Prostate gland (tissue), 2 donors: ENCODE measurements around the gene ARMS2. TPM values are rescaled to one million over a fixed set of nuclear protein-coding genes. Genes with fewer than 3 reads are reported as not detected.

Experiments
- DNase-seq: peaks from one replicate; pipeline ENCODE4 v3.0.0-alpha.2; 2019; ENCODE audit warnings: low spot score
- H3K27ac ChIP-seq, 2 donors: fragments of 200-600 bp; sonication (generic); 2 replicates each; pipeline ENCODE4 v1.5.1; 2017 to 2019
- H3K27me3 ChIP-seq: fragments of 200-600 bp; sonication (generic); replicated peaks from 2 replicates; pipeline ENCODE4 v1.5.1; 2019; ENCODE audit not compliant: insufficient read depth
- H3K36me3 ChIP-seq, 2 donors: fragments of 200-600 bp; sonication (generic); 1 replicate in 1 of 2; 2 replicates in 1 of 2; pipeline versions ENCODE4 v1.5.1 to v1.8.1; 2017 to 2019
- H3K4me1 ChIP-seq: fragments of 200-600 bp; sonication (generic); replicated peaks from 2 replicates; pipeline ENCODE4 v1.5.1; 2019
- H3K4me3 ChIP-seq, 2 donors: fragments of 200-600 bp; sonication (generic); 2 replicates each; pipeline ENCODE4 v1.5.1; 2017 to 2019
- H3K9me3 ChIP-seq: fragments of 200-600 bp; sonication (generic); 2 replicates; pipeline ENCODE4 v1.5.1; 2017
- POLR2A ChIP-seq: fragments of 450-650 bp; IDR thresholded peaks from one replicate; pipeline ENCODE4 v1.6.1; 2016; ENCODE audit warnings: antibody characterized with exemption, mild to moderate bottlenecking
- POLR2AphosphoS5 ChIP-seq: sonication (generic); formaldehyde crosslinking; IDR thresholded peaks from one replicate; pipeline ENCODE4 v1.6.1; 2017; ENCODE audit warnings: antibody characterized with exemption
- WGBS: methylation state at CpG from one replicate; pipeline ENCODE4 v1.1.5; 2018; 5-methylcytosine and 5-hydroxymethylcytosine counted together
- intact Hi-C: fragments of 100-400 bp; cut with DNase I; formaldehyde crosslinking; loops from one replicate; pipeline ENCODE4 v1.14.2; 2022
- total RNA-seq, 2 donors: library from RNA; depleted of rRNA; stranded (reverse); fragments of >200 nt; gene quantifications; one replicate each; pipeline ENCODE4 v1.1.0, GENCODE V29; 2016
- TF ChIP-seq, protein P1 (sequence below), 4 experiments: fragments of 200-600 bp in 2 of 4; fragments of 450-650 bp in 2 of 4; sonication (generic) in 2 of 4; IDR thresholded peaks; 1 replicate in 3 of 4; 2 replicates in 1 of 4; pipeline ENCODE4 v1.5.1; 2016 to 2019; ENCODE audit warnings: antibody characterized with exemption in 4 of 4, mild to moderate bottlenecking in 2 of 4, moderate library complexity in 2 of 4

The ARMS2 gene
- total RNA-seq, 2 donors from 2014 or later, result 1.1 TPM; not detected in 1

DNA sequence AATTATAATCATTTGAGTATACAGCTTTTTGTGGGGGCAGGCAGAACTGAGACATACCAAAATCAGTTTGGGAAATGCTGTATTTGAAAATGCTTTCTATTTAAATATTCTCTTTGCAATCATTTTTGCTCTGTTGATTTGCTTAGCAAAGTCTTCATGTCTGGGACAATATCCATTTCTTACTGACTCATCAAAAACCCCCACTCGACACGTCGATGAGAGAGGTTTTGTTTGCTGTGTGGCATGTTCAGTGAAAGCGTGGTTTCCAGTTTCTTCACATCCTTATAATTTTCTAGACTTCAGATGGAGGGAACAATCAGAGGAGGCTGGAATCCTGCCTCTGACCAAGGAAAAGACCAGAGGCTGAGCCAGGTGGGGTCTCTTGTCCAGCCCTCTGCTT is 35.8 kb downstream of the ARMS2 start:
- WGBS, result 76% methylated on average over 4 of the region's 4 CpGs

DNA sequence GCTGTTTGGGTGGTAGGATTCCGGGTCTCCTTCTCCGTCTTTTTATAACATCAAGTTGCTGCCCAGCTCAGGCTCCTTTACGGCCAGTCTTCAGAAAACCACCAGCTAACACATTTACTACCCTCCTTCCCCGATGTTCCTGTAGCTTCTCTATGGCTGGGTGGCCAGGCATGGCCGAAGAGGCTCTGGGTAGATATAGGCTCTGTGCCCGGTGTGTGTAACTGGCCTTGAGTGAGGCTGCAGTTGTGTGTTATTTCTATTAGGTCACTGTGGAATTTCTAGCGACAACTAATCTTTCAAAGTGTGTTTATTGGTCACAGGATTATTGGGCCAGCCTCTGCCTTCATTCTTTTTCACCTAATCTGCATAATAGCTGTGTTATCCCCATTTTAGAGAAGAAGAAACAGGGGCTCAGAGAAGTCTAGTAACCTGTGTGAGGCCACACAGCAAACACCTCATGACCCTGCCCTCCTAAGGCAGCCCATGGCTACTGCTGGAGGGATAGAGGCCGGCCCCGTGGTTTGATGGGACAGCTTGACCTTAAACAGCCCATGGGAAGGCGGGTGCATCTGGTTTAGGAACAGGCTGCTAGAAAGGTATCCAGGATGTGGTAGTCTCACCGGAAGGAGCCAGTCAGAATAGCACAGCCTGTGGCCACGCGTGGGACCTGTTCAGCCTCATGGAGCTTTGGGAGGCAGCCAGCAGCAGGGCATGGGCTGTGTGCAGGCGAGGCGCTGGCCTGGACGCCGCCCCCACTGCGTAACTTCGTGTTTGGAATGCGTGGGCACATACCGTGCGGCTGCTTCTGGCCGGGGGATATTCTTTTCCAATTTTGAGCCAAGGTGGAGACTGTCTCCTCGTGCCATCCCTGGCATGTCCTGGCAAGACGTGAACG is 36.6 kb downstream of the ARMS2 start:
- WGBS, result 53% methylated on average over 26 of the region's 26 CpGs
- H3K36me3 ChIP-seq, result no peaks in the 10 kb centered on the region
- no peaks in the 10 kb centered on the region for H3K27me3 ChIP-seq
- peak overlapping the region in 1 of 2 donors; percentile 43 for H3K27ac ChIP-seq
- H3K4me1 ChIP-seq, result no peaks in the 10 kb centered on the region
- DNase-seq, result peak; percentile 66
- H3K9me3 ChIP-seq, result no peaks in the 10 kb centered on the region
- TF ChIP-seq POLR2AphosphoS5 (peak; percentile 53), POLR2A (no peak)
- intact Hi-C loops, result loop anchor here (5.0 to 10.0 kb wide), 2 partner anchors 119 to 326 kb away; partner anchors contain the start of gene PLEKHA1
- H3K4me3 ChIP-seq, result no peak overlapping the region

More for the DNA sequence above, 35.8 kb downstream of the ARMS2 start:
- H3K9me3 ChIP-seq, result no peaks in the 10 kb centered on the region
- no peak for DNase-seq
- no peak overlapping the region for H3K27ac ChIP-seq
- TF ChIP-seq, protein P1, sequence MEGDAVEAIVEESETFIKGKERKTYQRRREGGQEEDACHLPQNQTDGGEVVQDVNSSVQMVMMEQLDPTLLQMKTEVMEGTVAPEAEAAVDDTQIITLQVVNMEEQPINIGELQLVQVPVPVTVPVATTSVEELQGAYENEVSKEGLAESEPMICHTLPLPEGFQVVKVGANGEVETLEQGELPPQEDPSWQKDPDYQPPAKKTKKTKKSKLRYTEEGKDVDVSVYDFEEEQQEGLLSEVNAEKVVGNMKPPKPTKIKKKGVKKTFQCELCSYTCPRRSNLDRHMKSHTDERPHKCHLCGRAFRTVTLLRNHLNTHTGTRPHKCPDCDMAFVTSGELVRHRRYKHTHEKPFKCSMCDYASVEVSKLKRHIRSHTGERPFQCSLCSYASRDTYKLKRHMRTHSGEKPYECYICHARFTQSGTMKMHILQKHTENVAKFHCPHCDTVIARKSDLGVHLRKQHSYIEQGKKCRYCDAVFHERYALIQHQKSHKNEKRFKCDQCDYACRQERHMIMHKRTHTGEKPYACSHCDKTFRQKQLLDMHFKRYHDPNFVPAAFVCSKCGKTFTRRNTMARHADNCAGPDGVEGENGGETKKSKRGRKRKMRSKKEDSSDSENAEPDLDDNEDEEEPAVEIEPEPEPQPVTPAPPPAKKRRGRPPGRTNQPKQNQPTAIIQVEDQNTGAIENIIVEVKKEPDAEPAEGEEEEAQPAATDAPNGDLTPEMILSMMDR (IDR thresholded peaks at IDR 0.05), result no peak
- TF ChIP-seq POLR2AphosphoS5 (no peak), POLR2A (no peak)
- no peaks in the 10 kb centered on the region for H3K27me3 ChIP-seq
- no peaks in the 10 kb centered on the region for H3K4me1 ChIP-seq
- no peaks in the 10 kb centered on the region for H3K36me3 ChIP-seq
- intact Hi-C loops, result loop anchor here (5.0 to 10.0 kb wide), 2 partner anchors 118 to 325 kb away; partner anchors contain the start of gene PLEKHA1
- H3K4me3 ChIP-seq, result no peak overlapping the region

DNA sequence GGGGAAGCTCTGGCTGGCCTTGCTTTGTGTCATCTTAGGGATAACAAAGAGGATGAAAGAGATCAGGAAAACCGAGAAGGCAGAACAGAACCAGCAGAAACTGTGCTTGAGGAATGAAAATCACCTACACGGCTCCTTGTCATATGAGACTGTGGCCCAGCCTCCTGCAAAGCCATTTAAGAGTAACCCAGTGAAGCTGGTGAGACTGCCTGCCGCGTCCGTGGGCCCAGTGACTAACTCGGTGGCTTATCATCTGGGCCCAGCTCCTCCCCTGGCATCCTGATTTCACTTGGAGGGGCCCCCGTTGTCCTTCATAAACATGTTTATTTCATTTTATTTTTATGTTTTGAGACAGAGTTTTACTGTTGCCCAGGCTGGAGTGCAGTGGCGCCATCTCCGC is 37.6 kb downstream of the ARMS2 start:
- no peak for DNase-seq
- Histone ChIP-seq H3K9me3 (no peaks in the 10 kb centered on the region), H3K27ac (peak overlapping the region in 1 of 2 donors; percentile 43), H3K4me1 (no peaks in the 10 kb centered on the region), H3K27me3 (no peaks in the 10 kb centered on the region), H3K36me3 (no peaks in the 10 kb centered on the region), H3K4me3 (no peak overlapping the region)
- intact Hi-C loops, result loop anchor here (5.0 to 10.0 kb wide), 2 partner anchors 120 to 327 kb away; partner anchors contain the start of gene PLEKHA1
- TF ChIP-seq POLR2AphosphoS5 (no peak), POLR2A (no peak)
- TF ChIP-seq, protein P1 (IDR thresholded peaks at IDR 0.05), result no peak
- WGBS, result 66% methylated on average over 9 of the region's 9 CpGs

DNA sequence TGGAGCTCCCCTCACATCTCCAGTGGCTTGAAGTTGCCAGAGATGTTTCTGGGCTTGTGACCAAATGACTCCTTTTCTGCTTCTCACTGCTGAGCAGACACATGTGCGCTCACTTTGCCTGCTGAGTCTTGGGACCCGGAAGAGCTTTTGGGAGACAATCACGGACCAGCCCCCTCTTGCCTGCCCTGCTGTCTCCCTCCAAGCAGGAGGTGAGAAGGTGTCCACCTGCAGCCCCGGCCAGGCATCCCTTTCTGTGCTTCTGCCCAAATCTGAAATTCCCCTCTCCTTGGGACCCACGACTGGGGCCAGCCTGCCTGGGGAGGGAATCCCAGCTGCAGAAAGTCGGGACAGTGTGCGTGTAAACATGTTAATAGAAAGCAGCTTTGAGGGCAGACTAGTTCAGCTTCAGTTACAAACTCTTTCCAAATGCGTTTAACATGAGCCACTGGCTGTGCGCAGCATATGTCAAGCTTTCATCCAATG is 38.6 kb downstream of the ARMS2 start:
- Histone ChIP-seq H3K36me3 (no peaks in the 10 kb centered on the region), H3K27me3 (no peaks in the 10 kb centered on the region), H3K27ac (no peak overlapping the region), H3K4me3 (no peak overlapping the region), H3K4me1 (no peaks in the 10 kb centered on the region), H3K9me3 (no peaks in the 10 kb centered on the region)
- intact Hi-C loops, result loop anchor here (5.0 to 10.0 kb wide), 2 partner anchors 121 to 328 kb away; partner anchors contain the start of gene PLEKHA1
- TF ChIP-seq, protein P1 (IDR thresholded peaks at IDR 0.05), result no peak
- TF ChIP-seq POLR2AphosphoS5, result no peak
- no peak for TF ChIP-seq POLR2A
- DNase-seq, result no peak
- WGBS, result 61% methylated on average over 9 of the region's 9 CpGs

DNA sequence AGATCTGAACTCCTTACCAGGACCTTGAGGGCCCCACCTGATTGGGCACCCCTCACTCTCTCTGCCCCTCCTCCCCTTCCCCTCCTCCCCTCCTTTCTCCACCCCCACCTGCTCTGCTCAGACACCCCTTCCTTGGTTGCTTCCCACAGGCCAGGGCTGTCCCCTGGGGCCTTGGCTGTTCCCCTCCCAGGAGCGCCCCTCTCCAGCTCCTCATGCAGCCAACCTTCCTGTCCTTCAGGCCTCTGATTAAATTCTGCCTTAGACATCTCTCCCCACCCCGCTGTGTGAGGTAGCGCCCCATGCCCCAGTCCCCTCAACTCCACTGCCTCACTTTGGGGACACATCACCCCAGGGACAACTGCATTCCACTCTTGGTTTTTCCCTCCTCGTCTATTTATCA is 39.3 kb downstream of the ARMS2 start:
- Histone ChIP-seq H3K27ac (no peak overlapping the region), H3K9me3 (no peaks in the 10 kb centered on the region), H3K36me3 (no peaks in the 10 kb centered on the region), H3K4me1 (no peaks in the 10 kb centered on the region), H3K4me3 (no peak overlapping the region), H3K27me3 (no peaks in the 10 kb centered on the region)
- 92% methylated on average over 4 of the region's 4 CpGs for WGBS
- TF ChIP-seq, protein P1 (IDR thresholded peaks at IDR 0.05), result no peak
- TF ChIP-seq POLR2A (no peak), POLR2AphosphoS5 (no peak)
- intact Hi-C loops, result loop anchor here (5.0 to 10.0 kb wide), 2 partner anchors 121 to 329 kb away; partner anchors contain the start of gene PLEKHA1
- DNase-seq, result no peak
